Nephron (organoid): ENCODE measurements around the gene FBXW9.

Experiments
- H3K27ac Mint-ChIP-seq, 3 experiments: 2 replicates each; pipeline ENCODE4 v1.8.0; 2020; ENCODE audit warnings: mixed read lengths in 3 of 3, mild to moderate bottlenecking in 2 of 3, moderate library complexity in 1 of 3
- H3K27me3 Mint-ChIP-seq: 2 replicates; pipeline ENCODE4 v1.8.0; 2021; ENCODE audit warnings: low read depth, mild to moderate bottlenecking, moderate library complexity, mixed read lengths
- H3K36me3 Mint-ChIP-seq: 2 replicates; pipeline ENCODE4 v1.8.0; 2020; ENCODE audit warnings: low read depth, mixed read lengths
- H3K4me1 Mint-ChIP-seq: 2 replicates; pipeline ENCODE4 v1.8.0; 2020; ENCODE audit warnings: mixed read lengths
- H3K4me3 Mint-ChIP-seq, 3 experiments: 2 replicates each; pipeline ENCODE4 v1.8.0; 2020; ENCODE audit warnings: mild to moderate bottlenecking in 3 of 3, mixed read lengths in 3 of 3, moderate library complexity in 2 of 3
- H3K9me3 Mint-ChIP-seq: 2 replicates; pipeline ENCODE4 v1.8.0; 2020; ENCODE audit warnings: mixed read lengths
- CTCF ChIP-seq, 3 experiments: fragments of 200-600 bp; sonication (generic); IDR thresholded peaks; one replicate each; pipeline ENCODE4 v1.5.0; 2021; ENCODE audit warnings: antibody characterized with exemption in 3 of 3; ENCODE audit not compliant: unreplicated experiment in 3 of 3

Gene FBXW9

GRCh38 chr19:12664406-12665280 lies 31.8 kb downstream of the FBXW9 start:
- TF ChIP-seq CTCF (IDR thresholded peaks at IDR 0.05; ENCODE audit: unreplicated experiment in 3 of 3), result no peak
- Mint-ChIP-seq H3K4me3 (peak overlapping the region; percentile 97 to 99 (median 98)), H3K27me3 (no peaks in the 10 kb centered on the region), H3K4me1 (peaks cover 29% of the 10 kb centered on the region), H3K36me3 (peaks cover 24% of the 10 kb centered on the region), H3K27ac (no peak overlapping the region), H3K9me3 (no peaks in the 10 kb centered on the region)

GRCh38 chr19:12660980-12661379 lies 35.5 kb downstream of the FBXW9 start:
- no peaks in the 10 kb centered on the region for H3K9me3 Mint-ChIP-seq
- no peak overlapping the region for H3K27ac Mint-ChIP-seq
- TF ChIP-seq CTCF (IDR thresholded peaks at IDR 0.05; ENCODE audit: unreplicated experiment in 3 of 3), result no peak
- H3K4me3 Mint-ChIP-seq, result no peak overlapping the region
- H3K27me3 Mint-ChIP-seq, result no peaks in the 10 kb centered on the region
- peaks cover 5% of the 10 kb centered on the region for H3K4me1 Mint-ChIP-seq
- H3K36me3 Mint-ChIP-seq, result peaks cover 33% of the 10 kb centered on the region

GRCh38 chr19:12657966-12658365 lies 38.5 kb downstream of the FBXW9 start:
- H3K27ac Mint-ChIP-seq, result no peak overlapping the region
- no peak overlapping the region for H3K4me3 Mint-ChIP-seq
- peaks cover 40% of the 10 kb centered on the region for H3K36me3 Mint-ChIP-seq
- no peaks in the 10 kb centered on the region for H3K4me1 Mint-ChIP-seq
- H3K9me3 Mint-ChIP-seq, result no peaks in the 10 kb centered on the region
- TF ChIP-seq CTCF (IDR thresholded peaks at IDR 0.05; ENCODE audit: unreplicated experiment in 3 of 3), result no peak
- no peaks in the 10 kb centered on the region for H3K27me3 Mint-ChIP-seq

- no peak overlapping the region for H3K27ac Mint-ChIP-seq
- H3K9me3 Mint-ChIP-seq, result no peaks in the 10 kb centered on the region
- TF ChIP-seq CTCF (IDR thresholded peaks at IDR 0.05; ENCODE audit: unreplicated experiment in 3 of 3), result no peak
- no peaks in the 10 kb centered on the region for H3K4me1 Mint-ChIP-seq
- H3K4me3 Mint-ChIP-seq, result no peak overlapping the region
- H3K36me3 Mint-ChIP-seq, result peaks cover 42% of the 10 kb centered on the region
- H3K27me3 Mint-ChIP-seq, result no peaks in the 10 kb centered on the region
These were observed 39.4 kb downstream of the FBXW9 start for GRCh38 chr19:12656899-12657571.

- H3K4me3 Mint-ChIP-seq, result no peak overlapping the region
- TF ChIP-seq CTCF (IDR thresholded peaks at IDR 0.05; ENCODE audit: unreplicated experiment in 3 of 3), result no peak
- H3K9me3 Mint-ChIP-seq, result no peaks in the 10 kb centered on the region
- no peaks in the 10 kb centered on the region for H3K27me3 Mint-ChIP-seq
- no peak overlapping the region for H3K27ac Mint-ChIP-seq
- no peaks in the 10 kb centered on the region for H3K4me1 Mint-ChIP-seq
- peaks cover 43% of the 10 kb centered on the region for H3K36me3 Mint-ChIP-seq
These were observed 40.9 kb downstream of the FBXW9 start for GRCh38 chr19:12655546-12655945.
